Bronchial smooth muscle cell (primary cell): ENCODE measurements around the gene GPHA2. TPM values are rescaled to one million over a fixed set of nuclear protein-coding genes. Genes with fewer than 3 reads are reported as not detected.

Source experiments
- total RNA-seq: library from RNA; depleted of rRNA; stranded (reverse); fragments of >200 nt; gene quantifications from 2 replicates; pipeline ENCODE4 v1.2.1, GENCODE V29; 2014

GPHA2 gene
- not detected in 2 replicates for total RNA-seq

GRCh38 chr11:64935359-64936081 is at the start of gene GPHA2:
Gene GPHA2, minus strand, starts transcription at chr11:64935893. Its CDS starts 433 bp downstream, at chr11:64935460.

GRCh38 chr11:64971421-64972233 is 35.9 kb upstream of the GPHA2 start, which contains the start of gene MAJIN:
Gene MAJIN, minus strand, starts transcription at chr11:64972108. Its CDS starts 12,703 bp downstream, at chr11:64959405.

DNA sequence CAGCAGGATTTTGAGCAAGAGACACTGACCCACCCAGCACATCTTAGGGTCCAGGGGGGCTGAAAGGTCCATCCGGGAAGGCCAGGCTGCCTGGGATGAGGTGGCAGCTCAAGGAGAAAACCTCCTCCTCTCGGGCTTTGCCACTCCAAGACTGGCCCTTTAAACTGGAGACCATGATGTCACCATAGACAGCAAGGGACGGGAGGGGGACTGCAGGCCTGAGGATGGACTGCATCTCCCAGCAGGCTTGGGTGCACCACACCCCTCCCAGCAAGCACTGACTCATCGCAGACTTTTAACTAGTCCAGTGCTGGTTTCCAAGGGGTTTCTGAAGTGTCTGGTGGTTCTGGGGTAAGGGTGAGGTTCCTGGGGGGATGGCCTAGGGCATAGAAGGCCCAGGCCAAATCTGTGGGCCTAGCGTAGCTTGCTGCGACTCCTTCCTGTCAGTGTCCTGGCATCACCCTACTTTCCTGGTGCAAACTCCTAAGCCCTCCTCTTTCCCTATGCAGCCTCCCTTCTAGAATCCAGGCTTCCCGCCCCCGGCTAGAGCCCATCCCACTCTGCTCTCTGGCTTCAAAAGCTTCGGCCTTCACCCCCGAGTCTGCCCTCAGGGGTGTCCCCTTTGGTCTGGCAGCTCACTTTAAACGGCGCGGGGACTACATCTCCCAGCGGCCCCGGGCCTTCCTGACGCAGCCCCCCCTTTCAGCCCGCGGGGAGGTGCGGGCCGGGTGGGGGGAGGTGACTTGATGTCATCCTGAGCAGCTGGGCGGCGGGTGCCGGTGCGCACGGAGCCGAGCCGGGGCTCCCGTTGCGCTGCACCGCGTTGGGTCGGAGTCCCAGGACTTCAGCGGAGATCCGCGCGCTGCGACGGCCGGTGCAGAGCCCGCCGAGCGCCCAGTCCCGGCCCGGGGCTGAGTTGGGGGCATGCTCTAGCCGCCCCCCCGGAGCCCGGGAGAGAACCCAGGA is 11.5 kb downstream of the GPHA2 start, which contains the start of gene PPP2R5B:
Gene PPP2R5B (plus strand): TSS at position 746 of the 966 bp plus-strand sequence. CDS start 1,046 bp downstream, outside the sequence.

GRCh38 chr11:64916775-64917662 is 18.7 kb downstream of the GPHA2 start, which contains the start of gene ATG2A:
Gene ATG2A, minus strand, starts transcription at chr11:64917209. Its CDS starts 74 bp downstream, at chr11:64917135.

Other genes with a start within 250 kb of the GPHA2 start
- 1.0 and 1.4 TPM in 2 replicates for gene NRXN2, start 212.7 kb downstream of the GPHA2 start, total RNA-seq
- 0.16 TPM in 1 of 2 replicates, not detected in the other for gene RASGRP2, start 191.8 kb downstream of the GPHA2 start, total RNA-seq
- gene PYGM, start 175.9 kb downstream of the GPHA2 start, total RNA-seq, result 3.9 and 5.0 TPM in 2 replicates
- 46.3 and 58.8 TPM in 2 replicates for gene SF1, start 157.4 kb downstream of the GPHA2 start, total RNA-seq
- 5.3 and 6.1 TPM in 2 replicates for gene MAP4K2, start 132.7 kb downstream of the GPHA2 start, total RNA-seq
- 12.3 and 15.0 TPM in 2 replicates for gene MEN1, start 125.3 kb downstream of the GPHA2 start, total RNA-seq
- gene CDC42BPG, start 91.2 kb downstream of the GPHA2 start, total RNA-seq, result 0.16 and 0.69 TPM in 2 replicates
- gene EHD1, start 57.3 kb downstream of the GPHA2 start, total RNA-seq, result 56.6 and 151 TPM in 2 replicates
- 10.1 and 11.2 TPM in 2 replicates for gene ATG2A, start 18.7 kb downstream of the GPHA2 start, total RNA-seq
- 5.8 and 6.4 TPM in 2 replicates for gene PPP2R5B, start 11.2 kb downstream of the GPHA2 start, total RNA-seq
- not detected in 2 replicates for gene MAJIN, start 36.2 kb upstream of the GPHA2 start, total RNA-seq
- 0.26 and 0.63 TPM in 2 replicates for gene BATF2, start 61.1 kb upstream of the GPHA2 start, total RNA-seq
- 91.1 and 126 TPM in 2 replicates for gene ARL2, start 78.3 kb upstream of the GPHA2 start, total RNA-seq
- gene SNX15, start 91.5 kb upstream of the GPHA2 start, total RNA-seq, result 8.4 and 15.0 TPM in 2 replicates
- gene SAC3D1, start 105.3 kb upstream of the GPHA2 start, total RNA-seq, result 7.9 and 8.5 TPM in 2 replicates
- gene NAALADL1, start 122.7 kb upstream of the GPHA2 start, total RNA-seq, result 35.3 and 38.0 TPM in 2 replicates
- gene CDCA5, start 148.1 kb upstream of the GPHA2 start, total RNA-seq, result 0.34 and 1.6 TPM in 2 replicates
- gene ZFPL1, start 148.3 kb upstream of the GPHA2 start, total RNA-seq, result 26.0 and 32.2 TPM in 2 replicates
- 200 and 290 TPM in 2 replicates for gene VPS51, start 160.3 kb upstream of the GPHA2 start, total RNA-seq
- 5.2 and 10.9 TPM in 2 replicates for gene TM7SF2, start 176.0 kb upstream of the GPHA2 start, total RNA-seq
- gene ZNHIT2, start 181.8 kb upstream of the GPHA2 start, total RNA-seq, result 6.4 and 6.6 TPM in 2 replicates
- 487 and 512 TPM in 2 replicates for gene FAU, start 186.2 kb upstream of the GPHA2 start, total RNA-seq
- 25.3 and 35.5 TPM in 2 replicates for gene MRPL49, start 186.4 kb upstream of the GPHA2 start, total RNA-seq
- gene SYVN1, start 198.6 kb upstream of the GPHA2 start, total RNA-seq, result 9.5 and 15.5 TPM in 2 replicates
- gene SPDYC, start 234.3 kb upstream of the GPHA2 start, total RNA-seq, result not detected in 2 replicates
- gene CAPN1, start 246.0 kb upstream of the GPHA2 start, total RNA-seq, result 64.3 and 93.6 TPM in 2 replicates